Measurements from ENCODE around the gene HLA-C. TPM values are rescaled to one million over a fixed set of nuclear protein-coding genes. Genes with fewer than 3 reads are reported as not detected.
"Not testable (repeated sequence)": the region's sequence is repeated elsewhere in the genome, so short reads cannot be mapped to it uniquely, and the experiment has no call there.

The HLA-C gene
- total RNA-seq, result 1,191 and 1,208 TPM in 2 replicates

GRCh38 chr6:31271641-31272357 lies at the start of gene HLA-C:
HLA-C (minus strand) TSS chr6:31272092; CDS start chr6:31272071, 21 bp downstream.
- intact Hi-C loops (cut with micrococcal nuclease), result loop anchor here (1.0 to 2.0 kb wide), 6 partner anchors 67 to 269 kb away; partner anchors contain the start of gene TCF19

GRCh38 chr6:31321005-31321707 lies 49.3 kb upstream of the HLA-C start:
- intact Hi-C loops (cut with micrococcal nuclease), result no loop called here

DNA sequence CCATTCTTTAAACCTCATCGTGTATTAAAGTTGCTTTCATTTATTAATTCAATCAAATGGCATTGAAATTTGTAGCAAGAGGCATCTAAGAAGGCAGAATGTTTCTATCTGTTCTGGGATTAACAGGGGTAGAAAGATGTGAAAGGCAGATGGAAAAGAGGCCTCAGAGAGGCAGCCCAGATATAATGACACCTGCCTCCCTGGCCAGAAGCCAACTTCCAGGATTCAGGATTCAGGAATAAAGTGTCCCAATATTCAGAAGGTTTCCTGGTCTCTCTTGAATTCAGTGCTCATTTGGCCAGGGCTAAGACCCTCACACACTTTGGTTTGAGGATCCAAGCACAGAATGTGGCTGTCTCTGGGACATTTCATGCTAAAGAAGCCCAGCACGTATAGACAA lies 45.1 kb upstream of the HLA-C start:
- intact Hi-C loops (cut with micrococcal nuclease), result no loop called here

GRCh38 chr6:31309641-31310040 lies 37.7 kb upstream of the HLA-C start:
- intact Hi-C loops (cut with micrococcal nuclease), result no loop called here

DNA sequence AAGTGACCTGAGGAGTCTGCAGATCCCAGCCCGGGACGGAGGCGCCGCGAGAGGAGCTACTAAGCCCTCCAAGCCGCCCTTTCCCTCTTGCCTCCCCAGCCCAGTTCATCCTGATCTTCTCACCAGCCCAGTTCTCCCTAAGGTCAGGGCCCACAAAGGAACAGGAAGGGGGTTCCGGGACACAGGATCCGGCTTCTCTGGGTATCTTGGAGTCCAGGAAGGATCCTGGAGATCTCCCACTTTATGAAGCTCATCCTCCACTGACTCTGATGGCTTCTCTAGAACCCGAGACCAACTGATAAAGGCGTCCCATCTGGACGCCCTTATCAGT lies 36.9 kb upstream of the HLA-C start:
- intact Hi-C loops (cut with micrococcal nuclease), result no loop called here

DNA sequence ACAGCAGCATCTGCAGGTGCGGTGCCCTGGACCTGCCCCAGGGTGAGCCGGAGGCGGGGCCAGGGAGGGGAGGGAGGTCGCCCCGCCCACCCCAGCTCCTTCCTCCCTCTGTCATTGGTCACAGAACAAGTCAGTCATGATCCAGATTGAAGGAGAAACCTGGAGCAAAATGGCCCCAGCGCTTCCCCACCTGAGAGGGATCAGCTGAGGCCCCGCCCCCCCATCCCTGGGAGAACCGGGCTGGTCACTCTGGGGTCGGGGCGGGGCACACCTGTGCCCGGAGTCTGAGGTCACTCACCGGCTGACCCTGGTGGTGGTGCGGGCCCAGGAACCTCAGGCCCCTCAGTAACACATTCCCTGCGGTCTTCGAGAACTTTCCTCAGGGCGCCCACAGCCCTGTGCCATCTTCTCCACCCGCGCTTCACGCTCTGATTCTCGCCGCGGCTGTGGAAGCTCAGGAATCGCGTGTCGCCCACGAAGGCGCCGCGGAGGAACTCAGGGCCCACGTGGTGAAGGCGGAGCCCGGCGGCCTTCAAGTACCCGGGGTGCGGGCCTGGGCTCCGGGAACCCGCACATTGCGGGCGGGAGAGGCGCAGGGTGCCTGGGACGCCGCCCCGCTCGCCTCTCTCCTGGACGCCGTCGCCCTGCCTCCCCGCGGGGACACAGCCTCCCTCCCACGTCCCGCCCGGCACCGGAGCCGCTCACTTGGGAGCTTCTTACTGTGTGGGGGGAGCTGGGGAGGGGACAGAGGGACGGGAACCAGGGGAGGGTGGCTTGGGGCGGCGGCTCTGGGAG lies 36.4 kb upstream of the HLA-C start:
- intact Hi-C loops (cut with micrococcal nuclease), result no loop called here

DNA sequence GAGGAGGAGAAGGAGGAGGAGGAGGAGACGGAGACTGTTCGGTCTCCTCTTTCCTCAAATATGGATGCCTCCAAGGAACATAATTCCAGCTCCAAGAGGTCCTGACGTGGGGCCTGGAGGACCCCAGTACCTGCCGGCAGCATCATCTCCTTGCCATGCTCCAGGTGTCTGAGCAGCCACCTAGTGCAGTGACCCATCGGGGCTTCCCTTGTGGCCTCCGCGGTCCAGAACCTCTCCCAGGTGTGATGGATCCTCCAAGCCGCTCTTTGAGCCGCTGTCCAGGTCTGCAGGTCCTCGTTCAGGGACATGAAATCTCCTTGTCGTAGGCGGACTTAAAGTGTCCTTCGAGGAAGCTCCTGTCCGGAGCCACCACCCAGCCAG lies 35.8 kb upstream of the HLA-C start:
- intact Hi-C loops (cut with micrococcal nuclease), result no loop called here

- intact Hi-C loops (cut with micrococcal nuclease), result no loop called here
Measured at GRCh38 chr6:31305703-31306219, 33.9 kb upstream of the HLA-C start.

DNA sequence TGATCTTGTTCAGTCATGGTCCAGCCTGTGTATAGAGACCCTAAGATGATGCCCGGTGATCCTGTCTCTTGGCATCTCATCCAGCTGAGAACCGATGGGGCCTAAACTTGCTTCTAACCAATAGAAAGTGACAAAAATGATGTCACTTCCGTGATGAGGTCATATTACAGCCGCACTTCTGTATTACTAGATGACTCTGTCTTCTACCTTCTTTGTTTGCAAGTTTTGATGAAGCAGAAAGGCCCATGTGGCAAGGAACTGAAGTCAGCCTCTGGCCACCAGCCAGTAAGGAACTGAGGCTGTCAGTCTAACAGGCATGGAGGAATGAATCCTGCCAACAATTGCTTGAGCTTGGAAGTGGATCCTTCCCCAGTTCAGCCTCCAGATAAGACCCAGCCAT lies 32.8 kb upstream of the HLA-C start:
- intact Hi-C loops (cut with micrococcal nuclease), result no loop called here

- intact Hi-C loops (cut with micrococcal nuclease), result no loop called here
Measured at GRCh38 chr6:31300797-31301196, 28.9 kb upstream of the HLA-C start.

GRCh38 chr6:31299947-31300346 lies 28.1 kb upstream of the HLA-C start:
- intact Hi-C loops (cut with micrococcal nuclease), result no loop called here

DNA sequence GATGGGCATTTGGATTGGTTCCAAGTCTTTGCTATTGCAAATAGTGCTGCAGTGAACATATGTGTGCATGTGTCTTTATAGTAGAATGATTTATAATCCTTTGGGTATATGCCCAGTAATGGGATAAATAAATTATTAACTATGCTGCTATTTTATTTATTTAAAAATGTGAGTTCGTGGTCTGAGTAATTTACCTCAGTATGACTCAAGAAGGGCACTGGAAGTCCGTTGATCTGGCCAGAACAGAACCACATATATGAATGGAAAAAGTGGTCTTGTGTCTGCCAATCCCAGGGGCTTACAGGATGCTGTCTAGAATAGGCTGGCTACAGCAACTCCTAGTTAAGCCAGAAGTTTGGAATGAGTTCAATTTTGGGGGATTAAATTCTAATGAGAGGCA lies 27.6 kb upstream of the HLA-C start:
- intact Hi-C loops (cut with micrococcal nuclease), result no loop called here

GRCh38 chr6:31294056-31294455 lies 22.2 kb upstream of the HLA-C start:
- intact Hi-C loops (cut with micrococcal nuclease), result no loop called here

DNA sequence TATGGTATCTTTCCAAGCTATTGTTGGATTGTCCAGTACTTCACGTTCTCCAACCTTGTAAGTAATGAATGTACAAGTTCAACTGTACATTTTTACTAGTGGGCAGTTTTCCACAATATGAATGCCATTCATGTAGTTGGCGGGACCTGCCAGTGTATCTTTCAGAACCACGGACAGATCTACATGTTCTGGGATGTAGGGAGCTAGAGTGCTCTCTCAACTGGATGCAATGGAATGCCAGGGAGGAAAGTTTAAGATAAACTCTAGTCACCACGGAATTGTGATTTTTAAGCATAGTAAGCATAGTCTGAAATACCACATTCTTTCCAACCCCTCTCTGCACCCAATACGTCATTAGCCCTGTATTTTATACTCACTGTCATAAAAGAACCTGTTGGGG lies 21.5 kb upstream of the HLA-C start:
- intact Hi-C loops (cut with micrococcal nuclease), result no loop called here

DNA sequence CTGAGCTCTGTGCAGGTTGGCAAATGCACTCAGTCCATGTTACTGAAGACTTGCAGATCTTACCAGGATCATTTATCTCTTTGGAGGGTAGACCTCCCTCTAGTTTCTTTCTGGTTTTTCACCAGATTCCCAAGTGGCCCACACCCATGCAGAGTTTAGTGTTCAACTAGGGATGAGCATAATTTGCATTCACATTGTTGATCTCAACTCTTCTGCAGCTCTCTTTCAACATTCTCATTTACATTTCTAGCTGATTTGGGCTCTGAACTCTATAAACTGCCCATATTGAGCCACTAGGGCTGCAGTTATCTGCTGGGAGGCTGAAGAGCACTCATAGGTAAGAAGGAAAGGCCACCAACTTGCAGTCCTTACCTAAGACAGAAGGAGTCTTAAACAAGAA lies 17.9 kb upstream of the HLA-C start:
- intact Hi-C loops (cut with micrococcal nuclease), result no loop called here

DNA sequence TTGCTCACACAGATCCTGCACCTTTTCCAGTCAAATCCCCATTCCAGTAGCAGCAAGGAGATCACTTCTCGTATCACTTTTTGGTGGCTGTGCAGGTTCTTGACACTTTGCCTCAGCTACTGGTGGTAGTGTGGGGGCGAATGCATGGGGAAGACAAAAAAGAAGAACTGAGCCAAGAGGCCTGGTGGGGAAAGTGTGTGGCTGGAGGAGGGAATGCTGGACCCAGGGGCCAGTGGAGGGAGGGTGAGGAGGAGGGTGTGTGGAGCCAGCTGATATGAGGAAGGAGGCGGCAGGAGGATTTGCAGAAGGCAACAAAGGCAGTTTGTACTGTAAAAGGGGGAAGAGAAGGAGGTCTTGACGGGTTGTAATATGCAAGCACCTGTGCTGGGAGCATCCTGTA lies 15.7 kb upstream of the HLA-C start:
- intact Hi-C loops (cut with micrococcal nuclease), result no loop called here

GRCh38 chr6:31285982-31286381 lies 14.1 kb upstream of the HLA-C start:
- intact Hi-C loops (cut with micrococcal nuclease), result no loop called here

- intact Hi-C loops (cut with micrococcal nuclease), result no loop called here
Measured at GRCh38 chr6:31285486-31285885, 13.6 kb upstream of the HLA-C start.

GRCh38 chr6:31279647-31280046 lies 7.8 kb upstream of the HLA-C start:
- intact Hi-C loops (cut with micrococcal nuclease), result not testable (repeated sequence)

- intact Hi-C loops (cut with micrococcal nuclease), result loop anchor here (1.0 to 2.0 kb wide), 6 partner anchors 68 to 268 kb away; partner anchors contain the start of gene TCF19
Measured at GRCh38 chr6:31272836-31273626, 1.1 kb upstream of the HLA-C start.

DNA sequence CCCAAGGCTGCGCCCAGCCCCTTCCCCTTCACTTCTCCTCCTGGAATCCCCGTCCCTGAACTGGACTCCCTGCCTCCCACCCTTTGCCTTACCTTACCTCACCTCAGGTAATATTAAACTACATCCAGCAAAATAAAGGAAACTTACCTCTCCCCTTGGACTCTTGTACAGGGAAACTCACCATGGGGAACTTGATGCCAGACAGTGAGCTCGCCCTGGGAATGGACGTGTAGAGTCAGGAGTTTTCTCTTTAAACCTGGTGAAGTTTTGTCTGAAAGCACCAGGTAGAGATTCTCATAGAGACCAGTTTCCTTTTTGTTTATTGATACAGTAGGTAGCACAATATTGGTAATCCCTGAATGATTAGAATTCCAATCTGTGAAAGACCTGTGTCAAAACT lies 544 bp upstream of the HLA-C start:
- intact Hi-C loops (cut with micrococcal nuclease), result loop anchor here (1.0 to 2.0 kb wide), 6 partner anchors 68 to 268 kb away; partner anchors contain the start of gene TCF19

Data from T-helper 2 cell treated with Interferon-gamma antibody and Interleukin-4, amounts not matched to agents 100 ng/mL and 5 ng/mL, for 36 hours (primary cell).